Chondrocyte (in vitro differentiated cells): ENCODE data around the gene PXYLP1. TPM values are rescaled to one million over a fixed set of nuclear protein-coding genes. Genes with fewer than 3 reads are reported as not detected.
"Not testable (repeated sequence)": the region's sequence is repeated elsewhere in the genome, so short reads cannot be mapped to it uniquely, and the experiment has no call there.

ENCODE experiments used
- DNase-seq: peaks from one replicate; pipeline ENCODE4 v3.0.0; 2021; ENCODE audit warnings: mixed read lengths, low spot score
- H3K27ac Mint-ChIP-seq: one replicate; pipeline ENCODE4 v1.8.0; 2021; ENCODE audit warnings: mild to moderate bottlenecking, moderate library complexity, mixed read lengths; ENCODE audit not compliant: unreplicated experiment
- H3K27me3 Mint-ChIP-seq: 2 replicates; pipeline ENCODE4 v1.8.0; 2021; ENCODE audit warnings: low read depth, mixed read lengths
- H3K36me3 Mint-ChIP-seq: 2 replicates; pipeline ENCODE4 v1.8.0; 2021; ENCODE audit warnings: low read depth, mixed read lengths
- H3K4me1 Mint-ChIP-seq: 2 replicates; pipeline ENCODE4 v1.8.0; 2021; ENCODE audit warnings: low read depth, mild to moderate bottlenecking, mixed read lengths
- H3K4me3 Mint-ChIP-seq: one replicate; pipeline ENCODE4 v1.8.0; 2021; ENCODE audit warnings: mild to moderate bottlenecking, moderate library complexity, mixed read lengths; ENCODE audit not compliant: unreplicated experiment
- H3K9me3 Mint-ChIP-seq: 2 replicates; pipeline ENCODE4 v1.8.0; 2021; ENCODE audit warnings: low read depth, mixed read lengths
- total RNA-seq: library from RNA; stranded (reverse); gene quantifications from 3 replicates; pipeline ENCODE4 v1.2.1, GENCODE V29; 2021
- TF ChIP-seq, protein P1 (sequence below): fragments of 200-600 bp; sonication (generic); IDR thresholded peaks from 2 replicates; pipeline ENCODE4 v1.5.0; 2021; ENCODE audit warnings: antibody characterized with exemption, mild to moderate bottlenecking, moderate library complexity

The PXYLP1 gene
- total RNA-seq, 1 donor from 2014 or later: 36.0 TPM

DNA sequence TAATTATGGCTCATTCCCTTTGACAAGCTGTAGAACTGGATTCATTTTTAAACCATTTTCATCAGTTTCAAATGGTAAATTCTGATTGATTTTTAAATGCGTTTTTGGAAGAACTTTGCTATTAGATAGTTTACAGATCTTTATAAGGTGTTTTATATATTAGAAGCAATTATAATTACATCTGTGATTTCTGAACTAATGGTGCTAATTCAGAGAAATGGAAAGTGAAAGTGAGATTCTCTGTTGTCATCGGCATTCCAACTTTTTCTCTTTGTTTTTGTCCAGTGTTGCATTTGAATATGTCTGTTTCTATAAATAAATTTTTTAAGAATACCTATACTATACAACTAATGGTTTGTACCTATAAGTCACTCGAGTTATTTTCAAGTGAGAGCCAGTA is 62.7 kb downstream of the PXYLP1 start:
- no peak overlapping the region for H3K4me3 Mint-ChIP-seq
- peaks cover 40% of the 10 kb centered on the region for H3K4me1 Mint-ChIP-seq
- H3K27me3 Mint-ChIP-seq: no peaks in the 10 kb centered on the region
- DNase-seq: no peak
- H3K36me3 Mint-ChIP-seq: peaks cover 10% of the 10 kb centered on the region
- peak overlapping the region; percentile 76 for H3K27ac Mint-ChIP-seq
- H3K9me3 Mint-ChIP-seq: no peaks in the 10 kb centered on the region
- TF ChIP-seq, protein P1, sequence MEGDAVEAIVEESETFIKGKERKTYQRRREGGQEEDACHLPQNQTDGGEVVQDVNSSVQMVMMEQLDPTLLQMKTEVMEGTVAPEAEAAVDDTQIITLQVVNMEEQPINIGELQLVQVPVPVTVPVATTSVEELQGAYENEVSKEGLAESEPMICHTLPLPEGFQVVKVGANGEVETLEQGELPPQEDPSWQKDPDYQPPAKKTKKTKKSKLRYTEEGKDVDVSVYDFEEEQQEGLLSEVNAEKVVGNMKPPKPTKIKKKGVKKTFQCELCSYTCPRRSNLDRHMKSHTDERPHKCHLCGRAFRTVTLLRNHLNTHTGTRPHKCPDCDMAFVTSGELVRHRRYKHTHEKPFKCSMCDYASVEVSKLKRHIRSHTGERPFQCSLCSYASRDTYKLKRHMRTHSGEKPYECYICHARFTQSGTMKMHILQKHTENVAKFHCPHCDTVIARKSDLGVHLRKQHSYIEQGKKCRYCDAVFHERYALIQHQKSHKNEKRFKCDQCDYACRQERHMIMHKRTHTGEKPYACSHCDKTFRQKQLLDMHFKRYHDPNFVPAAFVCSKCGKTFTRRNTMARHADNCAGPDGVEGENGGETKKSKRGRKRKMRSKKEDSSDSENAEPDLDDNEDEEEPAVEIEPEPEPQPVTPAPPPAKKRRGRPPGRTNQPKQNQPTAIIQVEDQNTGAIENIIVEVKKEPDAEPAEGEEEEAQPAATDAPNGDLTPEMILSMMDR: no peak

DNA sequence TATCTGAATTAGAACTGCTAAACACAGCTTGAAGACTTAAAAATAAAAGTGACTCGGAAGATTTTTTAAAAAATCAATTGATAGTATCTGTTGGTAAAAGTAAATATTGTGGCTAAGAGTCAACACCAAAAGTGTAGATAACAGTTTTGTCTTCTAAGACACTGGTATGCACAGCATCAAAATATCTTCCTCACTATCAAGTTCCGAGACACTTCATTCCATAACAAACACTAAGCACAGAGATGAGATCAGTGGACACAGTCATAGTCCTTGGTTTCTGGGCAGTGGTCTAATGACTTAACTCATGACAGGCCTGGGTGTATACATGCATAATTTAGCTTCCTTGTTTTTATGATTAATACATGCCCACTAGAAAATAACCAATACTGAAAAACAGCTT is 63.2 kb downstream of the PXYLP1 start:
- H3K4me1 Mint-ChIP-seq: peaks cover 35% of the 10 kb centered on the region
- H3K4me3 Mint-ChIP-seq: peak overlapping the region; percentile 48
- no peaks in the 10 kb centered on the region for H3K9me3 Mint-ChIP-seq
- TF ChIP-seq, protein P1: no peak
- H3K27ac Mint-ChIP-seq: peak overlapping the region; percentile 76
- H3K36me3 Mint-ChIP-seq: peaks cover 10% of the 10 kb centered on the region
- no peaks in the 10 kb centered on the region for H3K27me3 Mint-ChIP-seq
- DNase-seq: no peak

DNA sequence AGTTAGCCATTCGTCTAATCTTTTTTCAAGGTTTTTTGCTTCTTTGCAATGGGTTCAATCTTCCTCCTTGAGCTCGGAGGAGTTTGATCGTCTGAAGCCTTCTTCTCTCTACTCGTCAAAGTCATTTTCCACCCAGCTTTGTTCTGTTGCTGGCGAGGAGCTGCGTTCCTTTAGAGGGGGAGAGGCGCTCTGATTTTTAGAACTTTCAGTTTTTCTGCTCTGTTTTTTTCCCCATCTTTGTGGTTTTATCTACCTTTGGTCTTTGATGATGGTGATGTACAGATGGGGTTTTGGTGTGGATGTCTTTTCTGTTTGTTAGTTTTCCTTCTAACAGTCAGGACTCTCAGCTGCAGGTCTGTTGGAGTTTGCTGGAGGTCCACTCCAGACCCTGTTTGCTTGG is 68.8 kb downstream of the PXYLP1 start:
- not testable (repeated sequence) for H3K27ac Mint-ChIP-seq, H3K4me3 Mint-ChIP-seq, H3K9me3 Mint-ChIP-seq, DNase-seq, H3K27me3 Mint-ChIP-seq, H3K36me3 Mint-ChIP-seq
- peaks cover 20% of the 10 kb centered on the region for H3K4me1 Mint-ChIP-seq

DNA sequence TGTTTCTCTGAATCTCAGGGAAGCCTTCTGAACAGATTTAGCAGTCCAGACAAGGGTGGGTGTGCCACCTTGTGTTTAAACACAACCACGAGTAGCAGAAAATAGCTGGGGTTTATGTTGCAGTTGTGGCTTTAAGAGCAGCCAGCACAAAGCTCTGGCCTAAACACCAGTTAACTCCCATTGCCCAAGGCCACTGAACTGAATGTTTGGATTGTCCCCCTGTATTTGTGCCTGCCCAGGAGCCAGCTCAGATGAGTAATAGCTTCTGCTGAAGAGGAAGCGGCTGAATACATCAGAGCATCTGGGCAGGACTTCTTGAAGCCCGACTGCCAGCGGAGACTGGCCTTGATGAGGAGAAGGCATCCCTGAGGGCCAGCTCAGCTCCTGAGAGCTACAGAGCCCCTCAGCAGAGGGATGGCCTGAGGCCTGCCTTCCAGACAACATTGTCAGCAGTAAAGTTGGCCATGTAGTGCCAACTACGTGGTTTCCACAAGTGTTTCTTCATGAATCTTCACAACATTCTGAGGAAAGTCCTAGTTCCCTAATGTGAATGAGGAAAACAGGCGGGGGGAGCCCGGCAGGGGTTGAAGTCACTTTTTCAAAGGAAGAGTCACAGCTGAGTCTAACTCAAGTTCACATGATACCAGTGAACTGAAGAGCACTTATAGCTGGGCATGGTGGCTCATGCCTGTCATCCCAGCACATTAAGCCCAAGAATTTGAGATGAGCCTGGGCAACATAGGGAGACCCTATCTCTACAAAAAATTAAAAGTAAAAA is 70.9 kb downstream of the PXYLP1 start:
- peaks cover 23% of the 10 kb centered on the region for H3K4me1 Mint-ChIP-seq
- H3K9me3 Mint-ChIP-seq: no peaks in the 10 kb centered on the region
- TF ChIP-seq, protein P1: peak; percentile 77
- H3K27me3 Mint-ChIP-seq: no peaks in the 10 kb centered on the region
- no peak overlapping the region for H3K4me3 Mint-ChIP-seq
- DNase-seq: no peak
- H3K36me3 Mint-ChIP-seq: peaks cover 2% of the 10 kb centered on the region
- H3K27ac Mint-ChIP-seq: peak overlapping the region; percentile 74

DNA sequence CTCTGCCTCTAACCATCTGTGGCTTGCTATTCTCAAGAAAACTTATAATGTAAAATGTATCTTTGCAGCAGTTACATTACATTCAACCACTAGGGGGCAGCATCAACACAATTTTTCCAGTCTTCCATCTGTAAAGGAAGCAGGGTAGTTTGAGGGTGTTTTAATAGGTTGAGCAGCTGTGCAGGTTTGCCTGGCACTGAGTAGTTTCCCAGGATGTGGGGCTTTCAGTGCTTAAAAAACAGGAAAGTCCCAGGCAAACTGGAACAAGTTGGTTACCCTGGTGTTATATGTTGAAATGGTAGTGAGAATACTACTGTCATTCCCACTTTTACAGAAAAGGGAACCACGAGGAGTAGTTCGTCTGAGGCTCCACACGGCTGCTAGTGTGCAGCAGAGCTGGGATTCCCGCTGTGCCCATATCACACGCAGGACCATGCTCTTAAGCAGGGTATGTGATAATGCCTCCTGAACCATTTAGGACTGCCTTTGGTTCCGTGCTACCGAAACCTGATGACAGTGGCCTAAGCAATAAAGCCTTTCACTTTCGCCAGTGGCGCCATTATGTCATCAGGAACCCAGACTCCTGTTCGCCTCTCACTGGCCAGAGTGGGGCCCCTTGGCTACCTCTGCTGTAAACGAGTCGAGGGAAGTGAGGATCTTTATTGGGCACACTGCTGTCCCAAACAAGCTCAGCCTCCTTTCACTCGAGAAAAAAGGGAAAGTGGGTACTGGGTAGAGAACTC is 72.0 kb downstream of the PXYLP1 start:
- no peak for DNase-seq
- H3K27me3 Mint-ChIP-seq: no peaks in the 10 kb centered on the region
- H3K27ac Mint-ChIP-seq: no peak overlapping the region
- H3K36me3 Mint-ChIP-seq: peaks cover 2% of the 10 kb centered on the region
- H3K4me3 Mint-ChIP-seq: no peak overlapping the region
- no peaks in the 10 kb centered on the region for H3K9me3 Mint-ChIP-seq
- H3K4me1 Mint-ChIP-seq: peaks cover 23% of the 10 kb centered on the region
- TF ChIP-seq, protein P1: peak; percentile 94
